D721Med (cell line): ENCODE measurements around the gene MCM7.
"Not testable (repeated sequence)": the region's sequence is repeated elsewhere in the genome, so short reads cannot be mapped to it uniquely, and the experiment has no call there.

ENCODE experiments used
- DNase-seq: peaks from one replicate; pipeline ENCODE4 v3.0.0; 2011; ENCODE audit warnings: low spot score; ENCODE audit not compliant: insufficient read length
- FAIRE-seq: peaks from 2 replicates; lab custom pipeline; 2011; peaks lifted over from hg19 to GRCh38; lab: Jason Lieb, UNC
- TF ChIP-seq, protein P1 (sequence below): IDR thresholded peaks from 2 replicates; pipeline ENCODE4 v1.5.1; 2012; ENCODE audit warnings: mild to moderate bottlenecking, control low read depth; ENCODE audit not compliant: insufficient read depth; ENCODE audit errors: missing control alignments

Gene MCM7

GRCh38 chr7:100101016-100101862 is at the start of gene MCM7, which contains the start of gene AP4M1:
Gene MCM7, minus strand, starts transcription at chr7:100101397. Its CDS starts 103 bp downstream, at chr7:100101294.
Gene AP4M1, plus strand, starts transcription at chr7:100101643. Its CDS starts 72 bp downstream, at chr7:100101715.
- FAIRE-seq (no peak), DNase-seq (peak; percentile 86)
- TF ChIP-seq, protein P1, sequence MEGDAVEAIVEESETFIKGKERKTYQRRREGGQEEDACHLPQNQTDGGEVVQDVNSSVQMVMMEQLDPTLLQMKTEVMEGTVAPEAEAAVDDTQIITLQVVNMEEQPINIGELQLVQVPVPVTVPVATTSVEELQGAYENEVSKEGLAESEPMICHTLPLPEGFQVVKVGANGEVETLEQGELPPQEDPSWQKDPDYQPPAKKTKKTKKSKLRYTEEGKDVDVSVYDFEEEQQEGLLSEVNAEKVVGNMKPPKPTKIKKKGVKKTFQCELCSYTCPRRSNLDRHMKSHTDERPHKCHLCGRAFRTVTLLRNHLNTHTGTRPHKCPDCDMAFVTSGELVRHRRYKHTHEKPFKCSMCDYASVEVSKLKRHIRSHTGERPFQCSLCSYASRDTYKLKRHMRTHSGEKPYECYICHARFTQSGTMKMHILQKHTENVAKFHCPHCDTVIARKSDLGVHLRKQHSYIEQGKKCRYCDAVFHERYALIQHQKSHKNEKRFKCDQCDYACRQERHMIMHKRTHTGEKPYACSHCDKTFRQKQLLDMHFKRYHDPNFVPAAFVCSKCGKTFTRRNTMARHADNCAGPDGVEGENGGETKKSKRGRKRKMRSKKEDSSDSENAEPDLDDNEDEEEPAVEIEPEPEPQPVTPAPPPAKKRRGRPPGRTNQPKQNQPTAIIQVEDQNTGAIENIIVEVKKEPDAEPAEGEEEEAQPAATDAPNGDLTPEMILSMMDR = no peak

DNA sequence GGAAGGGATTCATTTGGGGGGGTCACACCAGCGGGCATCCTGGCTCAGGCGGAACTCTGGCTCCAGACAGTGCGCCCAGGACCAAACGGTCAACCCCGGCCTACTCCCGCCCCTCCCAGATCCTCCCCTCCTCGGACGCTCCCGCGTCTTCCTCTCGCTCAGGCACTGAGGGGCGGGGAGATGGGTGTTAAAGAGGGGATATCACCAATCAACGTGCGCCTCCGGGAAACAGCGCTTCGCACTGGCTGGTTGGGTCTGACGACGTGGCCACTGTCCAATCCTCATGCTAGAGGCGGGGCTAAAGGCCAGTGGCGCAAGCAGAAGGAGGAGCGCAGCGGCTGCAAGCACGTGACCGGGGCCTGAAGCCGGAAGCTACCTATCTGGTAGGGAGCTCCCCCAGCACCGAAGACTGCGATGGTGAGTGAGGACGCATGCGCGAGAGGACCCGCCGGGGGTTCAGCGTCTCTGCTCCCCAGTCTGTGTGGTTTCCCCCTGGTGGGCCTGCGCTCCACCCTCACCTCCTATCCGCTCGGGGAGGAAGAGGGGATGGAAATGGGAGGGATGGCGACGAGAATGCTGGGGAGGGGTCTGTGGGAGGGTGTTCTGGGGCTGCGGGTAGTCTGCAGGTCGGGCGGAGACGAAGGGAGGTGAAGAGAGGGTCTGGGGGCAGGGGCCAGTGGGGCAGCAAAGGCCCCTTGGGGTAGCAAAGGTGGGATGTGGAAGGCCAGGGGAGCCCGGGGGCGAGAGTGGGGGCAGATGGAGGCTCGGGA is 47.5 kb upstream of the MCM7 start, which contains the start of gene LAMTOR4:
TSS of gene LAMTOR4 (plus strand) at position 360 of the 770 bp plus-strand sequence. CDS start at position 415, 55 bp downstream.
- FAIRE-seq (peak; percentile 75), DNase-seq (peak; percentile 95)
- TF ChIP-seq, protein P1 = no peak

- DNase-seq (no peak), FAIRE-seq (no peak)
- TF ChIP-seq, protein P1 = no peak
These were observed 47.0 kb upstream of the MCM7 start for GRCh38 chr7:100148225-100148558.

GRCh38 chr7:100147278-100147677 is 46.1 kb upstream of the MCM7 start:
- TF ChIP-seq, protein P1 = no peak
- DNase-seq (no peak), FAIRE-seq (no peak)

- not testable (repeated sequence) for DNase-seq, FAIRE-seq
These were observed 45.2 kb upstream of the MCM7 start for GRCh38 chr7:100146350-100146749.

GRCh38 chr7:100142461-100142860 is 41.3 kb upstream of the MCM7 start:
- FAIRE-seq = no peak
- DNase-seq = no peak
- TF ChIP-seq, protein P1 = no peak

- TF ChIP-seq, protein P1 = no peak
- FAIRE-seq = no peak
- DNase-seq = no peak
These were observed 40.4 kb upstream of the MCM7 start for GRCh38 chr7:100141555-100141949.
